Dermis blood vessel endothelial cell (primary cell): ENCODE measurements around the gene OSBPL7. TPM values are rescaled to one million over a fixed set of nuclear protein-coding genes. Genes with fewer than 3 reads are reported as not detected.
A peak's percentile ranks its signal among the peaks of the same experiment; 100 is the strongest.
"Not testable (repeated sequence)": the region's sequence is repeated elsewhere in the genome, so short reads cannot be mapped to it uniquely, and the experiment has no call there.

Experiments used
- DNase-seq: peaks from one replicate; pipeline ENCODE4 v3.0.0; 2010
- total RNA-seq: library from RNA; depleted of rRNA; stranded (reverse); fragments of >200 nt; gene quantifications from 2 replicates; pipeline ENCODE4 v1.2.3, GENCODE V29; 2014

OSBPL7 gene
- total RNA-seq, 1 donor from 2014 or later, result 11.6 TPM

DNA sequence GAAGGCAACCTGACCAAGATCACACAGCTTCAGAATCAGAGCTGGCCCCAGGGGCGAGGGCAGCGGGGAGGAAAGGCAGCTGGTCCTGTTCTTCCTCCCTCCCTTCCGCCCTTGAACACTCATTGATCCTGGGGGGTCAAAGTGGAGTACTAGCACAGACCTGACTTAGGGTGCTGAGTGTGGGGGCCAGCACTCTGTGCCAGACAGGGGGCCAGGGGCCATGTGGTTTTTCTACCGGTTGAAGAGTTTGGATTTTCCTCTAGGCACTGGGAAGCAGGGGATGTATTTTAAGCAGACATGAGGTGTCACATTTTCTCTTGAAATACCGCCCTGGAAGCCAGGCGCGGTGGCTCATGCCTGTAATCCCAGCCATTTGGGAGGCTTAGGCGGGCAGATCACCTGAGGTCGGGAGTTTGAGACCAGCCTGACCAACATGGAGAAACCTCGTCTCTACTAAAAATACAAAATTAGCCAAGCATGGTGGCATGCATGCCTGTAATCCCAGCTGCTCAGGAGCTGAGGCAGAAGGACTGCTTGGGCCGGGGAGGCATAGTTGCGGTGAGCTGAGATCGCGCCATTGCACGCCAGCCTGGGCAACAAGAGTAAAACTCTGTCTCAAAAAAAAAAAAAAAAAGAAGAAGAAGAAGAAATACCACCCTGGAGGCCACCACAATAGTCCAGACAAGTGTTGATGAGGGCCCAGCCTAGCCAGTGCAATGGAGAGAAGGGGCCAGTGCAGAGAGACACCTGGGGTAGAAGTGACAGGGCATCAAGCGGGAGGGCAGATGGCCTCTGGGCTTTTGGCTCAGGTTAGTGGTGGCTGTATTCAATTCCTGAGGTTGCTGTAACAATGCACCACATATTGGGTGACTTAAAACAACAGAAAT, 15.3 kb downstream of the OSBPL7 start:
- no peak for DNase-seq

GRCh38 chr17:47804461-47804860, 17.1 kb downstream of the OSBPL7 start:
- DNase-seq, result no peak

- DNase-seq, result no peak
These were observed 17.8 kb downstream of the OSBPL7 start for GRCh38 chr17:47803751-47804150.

DNA sequence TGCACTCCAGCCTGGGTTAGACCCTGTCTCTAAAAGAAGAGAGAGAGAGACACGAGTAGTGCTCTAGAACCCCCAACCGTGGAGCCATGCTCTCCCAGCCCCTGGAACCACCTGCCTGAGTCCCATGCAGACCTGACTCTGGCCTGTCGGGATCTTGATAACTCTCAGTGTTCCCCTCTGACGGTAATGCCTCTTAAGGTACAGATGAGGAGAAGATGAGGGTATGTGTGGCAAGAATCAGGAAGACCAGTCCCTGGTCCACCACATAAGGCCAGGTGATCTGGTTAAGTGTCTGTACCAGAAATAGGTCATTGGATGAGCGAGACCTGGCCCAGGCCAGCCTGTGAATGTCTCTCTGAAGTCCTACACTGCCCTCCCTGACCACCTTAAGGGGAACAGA, 18.4 kb downstream of the OSBPL7 start:
- DNase-seq, result no peak

- DNase-seq, result peak; percentile 66
These were observed 19.1 kb downstream of the OSBPL7 start for GRCh38 chr17:47802341-47803022.

DNA sequence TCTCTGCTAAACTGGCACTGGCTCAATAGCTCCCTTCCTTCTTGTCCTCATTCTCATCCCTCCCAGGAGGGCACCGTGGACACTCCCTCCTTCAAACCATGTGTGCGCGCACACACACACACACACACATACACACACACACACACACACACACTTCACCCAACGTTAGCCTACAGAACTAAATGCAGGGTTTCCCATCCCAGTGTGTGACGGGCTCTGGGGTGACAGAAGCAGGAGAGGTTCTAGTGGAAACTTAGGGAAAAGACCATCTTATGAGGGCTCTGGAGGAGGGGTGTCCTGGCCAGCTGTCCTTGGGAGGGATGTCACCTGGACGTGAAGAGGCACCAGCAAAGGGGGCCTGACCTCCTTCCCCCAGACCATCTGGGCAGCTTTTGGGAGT, 19.7 kb downstream of the OSBPL7 start:
- no peak for DNase-seq

- DNase-seq, result no peak
These were observed 20.3 kb downstream of the OSBPL7 start for GRCh38 chr17:47801176-47801765.

DNA sequence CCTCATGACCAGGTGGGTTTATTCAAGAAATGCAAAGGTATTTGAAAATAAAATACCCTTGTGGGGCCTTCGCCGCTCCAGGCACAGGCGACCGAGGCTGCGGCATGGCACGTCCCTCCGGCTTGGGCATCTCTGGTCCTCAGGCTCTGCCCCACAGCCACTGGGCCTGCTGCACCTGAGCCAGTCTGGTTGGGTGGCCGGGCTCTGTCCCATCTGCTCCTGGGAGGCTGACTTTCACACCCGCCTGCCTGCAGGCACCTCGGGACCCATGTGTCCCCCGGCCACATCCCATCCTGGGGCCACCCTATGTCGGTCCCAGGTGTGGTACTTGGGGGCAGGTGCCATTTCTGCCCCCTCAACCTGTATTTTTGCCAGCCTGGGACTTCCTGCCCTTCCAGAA, 20.9 kb downstream of the OSBPL7 start:
- DNase-seq, result no peak

DNA sequence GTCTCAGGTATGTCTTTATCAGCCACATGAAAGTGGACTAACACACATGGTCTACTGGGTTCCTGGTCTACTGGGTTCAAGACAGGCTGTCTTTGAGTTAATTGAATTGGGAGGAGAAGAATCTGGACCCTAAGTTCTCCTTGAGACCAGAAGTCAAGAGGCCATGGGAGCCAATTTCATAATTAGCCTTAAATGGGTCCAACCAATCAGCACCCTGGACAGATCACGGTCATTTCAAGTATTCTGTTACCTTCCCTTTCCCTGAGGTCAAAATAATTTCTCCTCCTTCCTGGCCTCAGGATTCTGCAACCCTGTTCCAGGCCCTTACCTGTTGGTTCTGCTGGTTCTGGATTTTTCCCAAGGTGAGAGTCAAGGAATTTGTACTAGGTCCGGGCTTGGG, 23.8 kb downstream of the OSBPL7 start:
- peak; percentile 30 for DNase-seq

- no peak for DNase-seq
These were observed 28.6 kb downstream of the OSBPL7 start for GRCh38 chr17:47792979-47793378.

GRCh38 chr17:47792457-47792856, 29.1 kb downstream of the OSBPL7 start:
- DNase-seq, result no peak

GRCh38 chr17:47791025-47791424, 30.6 kb downstream of the OSBPL7 start:
- no peak for DNase-seq

DNA sequence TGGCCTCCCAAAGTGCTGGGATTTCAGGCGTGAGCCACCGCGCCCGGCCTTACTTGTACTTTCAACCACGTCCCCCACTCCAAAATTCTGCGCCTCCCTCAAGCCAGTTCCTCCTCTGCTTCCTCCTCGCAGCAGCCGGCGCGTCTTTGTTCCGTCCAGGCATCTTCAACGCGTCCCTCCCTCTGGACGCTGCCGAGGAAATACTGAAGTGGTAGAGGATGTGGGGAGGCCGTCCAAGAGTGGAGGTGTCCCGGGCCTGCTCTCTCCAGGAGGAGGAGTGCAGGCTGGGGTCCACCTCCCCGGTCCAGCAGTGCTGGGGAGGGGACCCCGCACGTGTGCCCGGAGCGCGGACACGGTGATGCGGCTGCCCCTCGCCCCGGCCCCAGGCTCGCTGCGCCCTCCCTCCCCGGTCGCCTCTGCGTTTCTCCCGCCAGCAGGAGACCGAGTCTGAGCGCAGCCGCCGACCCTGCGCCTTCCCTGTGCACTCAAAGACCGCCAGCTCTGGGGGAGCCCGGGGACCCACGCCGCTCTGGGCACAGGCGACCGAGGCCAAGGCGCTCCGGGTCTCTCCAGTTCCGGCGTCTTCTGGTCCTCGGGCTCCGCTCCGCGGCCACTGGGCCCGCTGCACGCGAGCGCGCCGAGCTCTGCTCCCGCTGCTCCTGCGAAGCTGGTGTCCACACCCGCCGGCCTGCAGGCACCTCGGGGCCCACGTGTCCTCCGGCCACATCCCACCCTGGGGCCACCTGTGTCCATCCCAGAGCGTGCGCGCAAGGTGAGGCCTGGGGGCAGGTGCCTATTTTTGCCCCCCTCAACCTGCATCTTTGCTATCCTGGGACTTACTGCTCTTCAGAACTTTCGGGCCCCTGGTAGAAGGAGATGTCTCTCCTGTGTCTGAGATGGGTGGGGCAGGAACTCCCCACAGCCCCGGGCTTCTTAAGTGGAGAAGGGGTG, 31.7 kb downstream of the OSBPL7 start:
- peak; percentile 63 for DNase-seq

DNA sequence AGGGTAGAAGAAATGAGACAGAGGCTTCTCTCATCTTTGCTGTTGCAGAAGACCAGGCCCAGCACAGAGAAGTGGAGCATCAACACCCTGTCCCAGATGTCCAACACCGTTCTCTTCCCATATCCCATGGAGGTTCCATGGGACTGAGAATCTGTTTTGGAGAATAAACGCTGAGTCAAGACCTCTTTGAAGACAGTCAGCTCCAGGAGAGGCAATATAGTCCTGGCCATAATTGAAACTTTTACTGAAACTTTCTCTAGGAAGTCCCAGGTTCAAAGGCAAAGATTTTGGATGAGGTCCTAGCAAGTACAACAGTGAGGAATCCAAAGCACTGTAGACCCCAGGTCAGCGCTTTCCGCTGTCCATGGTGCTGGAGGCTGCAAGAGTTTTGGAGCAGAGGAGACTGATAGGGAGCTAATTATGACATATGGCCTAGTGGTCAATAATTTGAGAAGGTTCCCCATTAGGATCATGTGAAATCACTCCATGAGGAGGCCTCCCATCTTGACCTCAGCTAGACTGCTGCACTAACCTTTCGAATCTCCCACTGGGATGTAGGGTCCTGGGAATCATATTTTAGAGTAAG, 36.0 kb downstream of the OSBPL7 start:
- peak; percentile 46 for DNase-seq

DNA sequence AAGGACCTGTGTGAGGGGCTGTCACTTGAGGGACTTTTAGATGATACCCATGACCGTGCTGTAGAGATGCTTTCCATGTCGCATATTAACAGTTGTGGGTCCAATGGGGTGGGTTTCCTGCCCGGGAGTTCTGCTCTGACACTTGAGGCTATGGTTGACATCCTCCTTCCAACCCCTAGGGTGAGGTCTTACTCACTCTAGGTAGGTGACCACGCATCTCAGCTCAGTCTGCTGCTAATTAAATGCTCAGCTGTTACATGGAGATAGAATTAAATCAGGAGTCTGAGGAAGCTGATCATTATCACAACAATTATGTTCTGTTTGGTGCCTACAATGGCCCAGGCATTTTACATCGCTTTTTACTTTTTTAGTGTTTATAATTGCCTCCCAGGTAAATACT, 40.2 kb downstream of the OSBPL7 start:
- no peak for DNase-seq

DNA sequence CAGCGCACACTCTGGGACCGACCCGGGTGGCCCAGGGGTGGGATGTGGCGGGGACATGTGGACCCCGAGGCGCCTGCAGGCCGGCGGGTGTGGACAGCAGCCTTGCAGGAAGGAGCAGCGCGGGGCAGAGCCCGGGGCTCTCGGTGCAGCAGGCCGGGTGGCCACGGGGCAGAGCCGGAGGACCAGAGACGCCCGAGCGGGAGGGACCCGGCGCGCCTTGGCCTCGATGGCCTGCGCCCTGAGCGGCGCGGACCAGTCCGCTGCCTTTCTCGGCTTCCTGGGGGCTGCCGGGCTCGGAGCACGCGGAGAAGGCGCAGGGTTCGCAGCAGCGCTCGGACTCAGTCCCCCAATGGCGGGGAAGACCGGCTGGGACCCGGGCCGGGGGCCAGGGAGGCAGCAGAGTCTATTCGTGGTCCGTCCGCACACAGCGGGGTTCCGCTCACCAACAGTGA, 43.4 kb downstream of the OSBPL7 start:
- no peak for DNase-seq

GRCh38 chr17:47776330-47777197, 45.0 kb downstream of the OSBPL7 start:
- DNase-seq, result peak; percentile 74

- no peak for DNase-seq
These were observed 46.5 kb downstream of the OSBPL7 start for GRCh38 chr17:47774987-47775580.

DNA sequence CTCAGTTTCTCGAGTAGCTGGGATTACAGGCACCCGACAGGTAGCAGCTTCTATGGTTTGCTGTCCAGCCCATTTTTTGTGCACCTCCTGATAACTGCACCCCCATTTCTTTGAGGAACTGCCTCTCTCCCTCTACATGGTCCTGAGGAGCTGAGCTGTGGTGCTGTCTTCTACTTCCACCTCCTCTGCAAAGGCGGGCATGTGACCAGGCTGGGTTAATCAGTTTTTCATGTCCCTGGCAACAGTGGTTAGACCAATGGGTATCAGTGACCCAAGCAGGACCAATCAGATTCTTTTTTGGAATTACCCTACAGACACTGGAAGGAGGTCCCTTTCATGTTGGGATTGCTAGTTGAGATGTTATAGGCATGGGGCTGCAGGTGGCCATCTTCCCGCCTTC, 47.3 kb downstream of the OSBPL7 start:
- no peak for DNase-seq

- not testable (repeated sequence) for DNase-seq
These were observed 47.9 kb downstream of the OSBPL7 start for GRCh38 chr17:47773649-47774048.
